Activated CD4-positive, alpha-beta T cell treated with anti-CD3 and anti-CD28 coated beads for 48 hours (primary cell): Measurements from ENCODE around the gene HOXB5.

Experiments used
- DNase-seq: peaks from one replicate; pipeline ENCODE4 v3.0.0-alpha.2; 2020

HOXB5 gene

GRCh38 chr17:48546924-48547807 is 46.4 kb downstream of the HOXB5 start:
- no peak for DNase-seq

- no peak for DNase-seq
These were observed 47.2 kb downstream of the HOXB5 start for GRCh38 chr17:48546137-48546923.

GRCh38 chr17:48545539-48545938 is 48.0 kb downstream of the HOXB5 start:
- DNase-seq, result no peak

GRCh38 chr17:48545022-48545375 is 48.6 kb downstream of the HOXB5 start, which contains the start of gene HOXB2:
Gene HOXB2 (minus strand): TSS chr17:48545109. CDS start chr17:48544911, 198 bp downstream.
- no peak for DNase-seq

- DNase-seq, result peak; percentile 49
These were observed 49.1 kb downstream of the HOXB5 start for GRCh38 chr17:48544349-48545021.

- peak; percentile 67 for DNase-seq
These were observed 49.7 kb downstream of the HOXB5 start for GRCh38 chr17:48543854-48544348.

GRCh38 chr17:48543107-48543853 is 50.3 kb downstream of the HOXB5 start:
- peak; percentile 73 for DNase-seq

GRCh38 chr17:48542698-48543106 is 50.9 kb downstream of the HOXB5 start:
- no peak for DNase-seq

- peak; percentile 29 for DNase-seq
These were observed 51.4 kb downstream of the HOXB5 start for GRCh38 chr17:48542114-48542656.

GRCh38 chr17:48541577-48542113 is 51.9 kb downstream of the HOXB5 start:
- DNase-seq, result peak; percentile 65
